ENCODE data around the gene HDAC7.

Gene HDAC7

GRCh38 chr12:47808050-47808449 is 11.7 kb downstream of the HDAC7 start:
- DNase-seq (ENCODE audit: low read depth), result peak; percentile 62
- no peak overlapping the region for H3K4me3 ChIP-seq (replicated peaks; ENCODE audit: low read depth, low read length)
- no peak for TF ChIP-seq CTCF (IDR thresholded peaks at IDR 0.05; ENCODE audit: low read length, missing control alignments)

GRCh38 chr12:47807338-47807737 is 12.4 kb downstream of the HDAC7 start:
- DNase-seq (ENCODE audit: low read depth), result no peak
- no peak overlapping the region for H3K4me3 ChIP-seq (replicated peaks; ENCODE audit: low read depth, low read length)
- no peak for TF ChIP-seq CTCF (IDR thresholded peaks at IDR 0.05; ENCODE audit: low read length, missing control alignments)

GRCh38 chr12:47805417-47805816 is 14.3 kb downstream of the HDAC7 start:
- no peak for TF ChIP-seq CTCF (IDR thresholded peaks at IDR 0.05; ENCODE audit: low read length, missing control alignments)
- DNase-seq (ENCODE audit: low read depth), result peak; percentile 30

GRCh38 chr12:47804171-47804570 is 15.5 kb downstream of the HDAC7 start:
- H3K4me3 ChIP-seq (replicated peaks; ENCODE audit: low read depth, low read length), result no peak overlapping the region
- TF ChIP-seq CTCF (IDR thresholded peaks at IDR 0.05; ENCODE audit: low read length, missing control alignments), result no peak
- DNase-seq (ENCODE audit: low read depth), result no peak

More at GRCh38 chr12:47805417-47805816, 14.3 kb downstream of the HDAC7 start:
- H3K4me3 ChIP-seq (replicated peaks; ENCODE audit: low read depth, low read length), result no peak overlapping the region

GRCh38 chr12:47803191-47803875 is 16.4 kb downstream of the HDAC7 start:
- no peak for DNase-seq (ENCODE audit: low read depth)
- H3K4me3 ChIP-seq (replicated peaks; ENCODE audit: low read depth, low read length), result no peak overlapping the region
- no peak for TF ChIP-seq CTCF (IDR thresholded peaks at IDR 0.05; ENCODE audit: low read length, missing control alignments)

GRCh38 chr12:47802312-47802711 is 17.4 kb downstream of the HDAC7 start:
- no peak overlapping the region for H3K4me3 ChIP-seq (replicated peaks; ENCODE audit: low read depth, low read length)
- no peak for DNase-seq (ENCODE audit: low read depth)
- TF ChIP-seq CTCF (IDR thresholded peaks at IDR 0.05; ENCODE audit: low read length, missing control alignments), result peak; percentile 28

- H3K4me3 ChIP-seq (replicated peaks; ENCODE audit: low read depth, low read length), result no peak overlapping the region
- DNase-seq (ENCODE audit: low read depth), result no peak
- TF ChIP-seq CTCF (IDR thresholded peaks at IDR 0.05; ENCODE audit: low read length, missing control alignments), result no peak
Measured at GRCh38 chr12:47801904-47802246, 17.8 kb downstream of the HDAC7 start.

Data from fibroblast of pulmonary artery (primary cell).